Fibroblast of villous mesenchyme (primary cell): Measurements from ENCODE around the gene ORC2. TPM values are rescaled to one million over a fixed set of nuclear protein-coding genes. Genes with fewer than 3 reads are reported as not detected.

ENCODE experiments used
- DNase-seq: peaks from one replicate; pipeline ENCODE4 v3.0.0-alpha.2; 2010; ENCODE audit warnings: low read depth
- H3K4me3 ChIP-seq: 2 replicates; pipeline ENCODE4 v1.5.1; 2011; ENCODE audit warnings: low read depth, mild to moderate bottlenecking, low read length
- CTCF ChIP-seq: IDR thresholded peaks from 2 replicates; pipeline ENCODE4 v1.5.1; 2012; ENCODE audit warnings: low read depth, mild to moderate bottlenecking, low read length; ENCODE audit not compliant: insufficient read depth
- total RNA-seq: library from RNA; depleted of rRNA; stranded (reverse); fragments of >200 nt; gene quantifications from 2 replicates; pipeline ENCODE4 v1.2.3, GENCODE V29; 2012

ORC2 gene
- total RNA-seq, result 10.0 and 22.5 TPM in 2 replicates

GRCh38 chr2:200963124-200963917 is at the start of gene ORC2:
ORC2 (minus strand) TSS chr2:200963660; CDS start chr2:200958123, 5,537 bp downstream.
- H3K4me3 ChIP-seq, result peak within 1 kb of the TSS; percentile 96
- TF ChIP-seq CTCF, result peak; percentile 58
- peak; percentile 94 for DNase-seq

GRCh38 chr2:201008296-201008829 is 44.9 kb upstream of the ORC2 start:
- H3K4me3 ChIP-seq, result no peak overlapping the region
- DNase-seq, result no peak
- TF ChIP-seq CTCF, result no peak

- no peak overlapping the region for H3K4me3 ChIP-seq
- no peak for TF ChIP-seq CTCF
- no peak for DNase-seq
Observed at GRCh38 chr2:201007584-201007998, 44.1 kb upstream of the ORC2 start.

GRCh38 chr2:201006704-201007103 is 43.2 kb upstream of the ORC2 start:
- no peak for DNase-seq

GRCh38 chr2:201004370-201004769 is 40.9 kb upstream of the ORC2 start:
- H3K4me3 ChIP-seq, result no peak overlapping the region
- TF ChIP-seq CTCF, result no peak
- DNase-seq, result no peak

More at GRCh38 chr2:201006704-201007103, 43.2 kb upstream of the ORC2 start:
- TF ChIP-seq CTCF, result no peak
- H3K4me3 ChIP-seq, result no peak overlapping the region

- peak; percentile 70 for DNase-seq
- H3K4me3 ChIP-seq, result no peak overlapping the region
- no peak for TF ChIP-seq CTCF
Observed at GRCh38 chr2:200993097-200993496, 29.6 kb upstream of the ORC2 start.
